Adipocyte (in vitro differentiated cells): ENCODE measurements around the gene PIGB.
"Not testable (repeated sequence)": the region's sequence is repeated elsewhere in the genome, so short reads cannot be mapped to it uniquely, and the experiment has no call there.

Experiments used
- DNase-seq: peaks from one replicate; pipeline ENCODE4 v3.0.0-alpha.2; 2015; ENCODE audit warnings: low read depth
- H3K27me3 ChIP-seq: replicated peaks from 2 replicates; pipeline ENCODE4 v1.7.0; 2013; ENCODE audit warnings: mild to moderate bottlenecking, low read length, moderate library complexity; ENCODE audit not compliant: control insufficient read depth, insufficient read depth
- H3K36me3 ChIP-seq: 2 replicates; pipeline ENCODE4 v1.7.0; 2013; ENCODE audit warnings: low read length, mild to moderate bottlenecking, moderate library complexity; ENCODE audit not compliant: control insufficient read depth, insufficient read depth, severe bottlenecking
- H3K4me1 ChIP-seq: 2 replicates; pipeline ENCODE4 v1.7.0; 2013; ENCODE audit warnings: mild to moderate bottlenecking, low read length, moderate library complexity; ENCODE audit not compliant: control insufficient read depth, insufficient read depth
- H3K4me3 ChIP-seq: 2 replicates; pipeline ENCODE4 v1.7.0; 2013; ENCODE audit warnings: mild to moderate bottlenecking, low read length, moderate library complexity
- H3K9ac ChIP-seq: 2 replicates; pipeline ENCODE4 v1.7.0; 2013; ENCODE audit warnings: mild to moderate bottlenecking, low read length, moderate library complexity
- H3K9me3 ChIP-seq: 2 replicates; pipeline ENCODE4 v1.7.0; 2013; ENCODE audit warnings: mild to moderate bottlenecking, low read length, moderate library complexity; ENCODE audit not compliant: control insufficient read depth

PIGB gene

DNA sequence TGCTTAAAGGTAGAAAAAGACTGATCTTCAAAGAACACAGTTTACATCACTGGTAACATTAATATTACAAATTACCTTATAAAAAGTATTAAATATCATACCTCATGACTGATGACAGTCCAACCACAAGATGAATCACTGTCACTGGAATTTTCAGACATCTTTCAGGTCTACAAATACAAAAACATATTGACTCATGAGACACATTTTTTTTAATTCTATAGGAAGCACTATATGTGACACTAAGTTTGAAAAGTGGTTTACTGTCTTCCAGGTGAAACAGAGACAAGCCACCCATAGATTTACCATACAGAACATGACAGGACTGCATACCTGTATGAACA is 70.2 kb downstream of the PIGB start:
- no peak overlapping the region for H3K9ac ChIP-seq
- H3K4me1 ChIP-seq = peaks cover 3% of the 10 kb centered on the region
- no peak for DNase-seq
- peaks cover 20% of the 10 kb centered on the region for H3K36me3 ChIP-seq
- H3K4me3 ChIP-seq = no peak overlapping the region
- no peaks in the 10 kb centered on the region for H3K9me3 ChIP-seq
- H3K27me3 ChIP-seq = no peaks in the 10 kb centered on the region

DNA sequence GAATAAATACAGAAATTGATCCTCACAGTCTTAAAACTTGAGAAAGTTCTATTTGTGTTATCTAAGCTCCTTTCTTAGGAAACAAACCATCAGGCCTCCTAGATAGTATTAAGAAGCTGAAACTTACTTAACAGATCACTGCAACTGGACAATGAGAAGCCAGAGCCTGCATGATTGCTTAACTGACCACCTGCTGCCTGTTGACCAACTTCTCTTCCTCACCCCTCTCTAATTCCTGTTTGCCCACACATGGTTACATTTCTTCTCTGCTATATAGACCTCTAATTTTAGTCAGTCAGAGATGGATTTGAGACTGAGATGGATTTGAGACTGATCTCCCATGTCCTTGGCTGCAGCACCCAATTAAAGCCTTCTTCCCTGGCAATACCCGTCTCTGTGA is 75.7 kb downstream of the PIGB start:
- no peaks in the 10 kb centered on the region for H3K9me3 ChIP-seq

DNA sequence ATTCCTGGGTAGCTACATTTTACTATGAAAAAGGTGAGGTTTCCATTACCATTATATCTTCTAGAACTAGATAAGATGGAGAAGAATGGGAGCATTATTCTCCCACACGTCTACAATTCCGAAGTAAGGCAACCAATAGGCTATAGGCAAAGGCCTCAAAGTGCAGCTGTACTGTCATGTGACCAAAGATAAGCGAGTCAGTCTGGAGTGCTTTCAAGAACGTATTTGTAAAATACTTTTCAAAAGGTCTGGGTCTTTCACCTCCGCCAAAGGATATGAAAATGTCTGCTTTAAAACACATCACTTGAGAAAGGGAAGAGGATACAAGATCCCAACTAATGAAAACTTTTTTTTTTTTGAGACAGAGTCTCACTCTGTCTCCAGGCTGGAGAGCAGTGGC is 79.2 kb downstream of the PIGB start:
- H3K4me3 ChIP-seq = no peak overlapping the region
- peaks cover 17% of the 10 kb centered on the region for H3K4me1 ChIP-seq
- no peaks in the 10 kb centered on the region for H3K9me3 ChIP-seq
- DNase-seq = no peak
- H3K9ac ChIP-seq = no peak overlapping the region
- H3K36me3 ChIP-seq = peaks cover 3% of the 10 kb centered on the region
- H3K27me3 ChIP-seq = no peaks in the 10 kb centered on the region

More for the DNA sequence above, 75.7 kb downstream of the PIGB start:
- H3K36me3 ChIP-seq = peaks cover 3% of the 10 kb centered on the region
- H3K27me3 ChIP-seq = no peaks in the 10 kb centered on the region
- DNase-seq = peak; percentile 22
- H3K4me3 ChIP-seq = no peak overlapping the region
- H3K9ac ChIP-seq = no peak overlapping the region
- H3K4me1 ChIP-seq = no peaks in the 10 kb centered on the region

DNA sequence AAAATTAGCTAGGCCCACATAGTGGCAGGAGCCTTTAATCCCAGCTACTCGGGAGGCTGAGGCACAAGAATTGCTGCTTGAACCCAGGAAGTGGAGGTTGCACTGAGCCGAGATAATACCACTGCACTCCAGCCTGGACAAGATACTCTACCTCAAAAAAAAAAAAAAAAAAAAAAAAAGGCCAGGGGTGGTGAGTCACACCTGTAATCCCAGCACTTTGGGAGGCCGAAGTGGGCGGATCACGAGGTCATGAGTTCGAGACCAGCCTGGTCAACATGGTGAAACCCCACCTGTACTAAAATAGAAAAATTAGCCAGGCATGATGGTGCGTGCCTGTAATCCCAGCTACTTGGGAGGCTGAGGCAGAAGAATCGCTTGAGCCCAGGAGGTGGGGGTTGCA is 81.0 kb downstream of the PIGB start:
- H3K4me3 ChIP-seq, H3K9me3 ChIP-seq, H3K9ac ChIP-seq, H3K27me3 ChIP-seq, H3K36me3 ChIP-seq, DNase-seq: not testable (repeated sequence)
- H3K4me1 ChIP-seq = peaks cover 34% of the 10 kb centered on the region

DNA sequence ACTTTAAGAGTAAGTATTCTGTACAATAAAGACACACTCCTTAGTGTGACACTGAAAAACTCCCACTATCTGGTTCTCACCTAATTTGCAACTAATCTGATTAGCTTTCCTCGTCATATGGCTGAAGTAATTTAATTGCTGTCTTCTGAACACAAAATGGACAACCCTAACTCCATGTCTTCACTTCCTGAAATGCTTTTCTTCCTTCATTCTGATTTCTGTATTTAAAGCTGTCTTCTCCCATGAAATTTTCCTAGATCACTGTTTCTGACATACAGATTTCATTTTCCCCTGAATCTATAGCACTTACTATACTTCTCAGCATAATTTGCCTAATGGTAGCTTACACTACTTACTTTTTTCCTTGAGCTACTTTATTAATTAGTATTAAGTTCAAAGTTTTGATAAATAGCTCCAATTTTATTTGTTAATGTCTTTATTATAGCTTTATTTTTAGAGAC is 82.8 kb downstream of the PIGB start:
- no peak overlapping the region for H3K9ac ChIP-seq
- DNase-seq = no peak
- no peaks in the 10 kb centered on the region for H3K36me3 ChIP-seq
- H3K4me1 ChIP-seq = peaks cover 45% of the 10 kb centered on the region
- peak overlapping the region; percentile 42 for H3K4me3 ChIP-seq
- H3K27me3 ChIP-seq = no peaks in the 10 kb centered on the region
- H3K9me3 ChIP-seq = no peaks in the 10 kb centered on the region

DNA sequence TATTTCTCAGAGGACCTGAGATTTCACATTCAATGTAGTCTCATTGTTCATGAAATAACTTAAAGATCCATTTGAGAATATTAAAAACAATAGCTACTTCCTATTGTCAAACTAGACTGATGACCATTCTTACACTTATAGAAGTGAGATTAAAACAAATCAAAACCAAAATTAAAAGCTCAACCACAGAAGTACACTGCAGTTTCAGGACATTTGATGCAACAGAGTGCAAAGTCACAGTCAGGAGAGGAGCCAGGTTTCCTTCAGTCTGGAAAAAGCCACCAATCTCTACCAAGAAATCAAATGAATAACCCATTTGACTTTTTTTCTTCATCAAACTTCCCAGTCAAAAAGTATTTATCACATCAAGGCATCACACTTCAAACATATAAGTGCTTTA is 83.7 kb downstream of the PIGB start:
- DNase-seq = peak; percentile 71
- Histone ChIP-seq H3K9me3 (no peaks in the 10 kb centered on the region), H3K9ac (peak overlapping the region; percentile 81), H3K27me3 (no peaks in the 10 kb centered on the region), H3K4me3 (peak overlapping the region; percentile 42), H3K4me1 (peaks cover 49% of the 10 kb centered on the region), H3K36me3 (no peaks in the 10 kb centered on the region)

DNA sequence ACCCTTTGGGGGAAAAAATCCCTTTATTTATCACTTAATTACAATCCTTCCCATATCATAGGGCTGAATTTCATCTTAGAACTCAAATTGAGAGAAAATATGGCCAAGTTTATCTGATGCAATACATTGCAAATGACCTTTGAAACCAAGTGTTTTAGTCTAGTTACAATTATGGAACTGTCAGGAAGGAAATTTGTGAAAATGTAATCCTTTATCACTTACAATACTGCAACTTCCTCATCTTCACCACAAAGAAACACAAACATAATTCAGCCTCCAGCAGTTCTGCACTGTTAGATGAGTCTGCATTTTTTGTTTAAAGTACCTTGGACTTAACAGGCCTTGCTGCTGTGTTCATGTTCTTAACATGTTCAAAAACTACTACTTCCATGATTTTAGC is 84.5 kb downstream of the PIGB start:
- no peaks in the 10 kb centered on the region for H3K9me3 ChIP-seq
- peak overlapping the region; percentile 81 for H3K9ac ChIP-seq
- H3K4me3 ChIP-seq = peak overlapping the region; percentile 42
- no peaks in the 10 kb centered on the region for H3K27me3 ChIP-seq
- DNase-seq = peak; percentile 75
- H3K4me1 ChIP-seq = peaks cover 49% of the 10 kb centered on the region
- H3K36me3 ChIP-seq = no peaks in the 10 kb centered on the region
